Neuronal stem cell (in vitro differentiated cells): Measurements from ENCODE around the gene RARG.

ENCODE experiments used
- DNase-seq: peaks from one replicate; pipeline ENCODE4 v3.0.0-alpha.2; 2013; ENCODE audit warnings: low spot score
- H2AFZ ChIP-seq: one replicate; pipeline ENCODE4 v1.6.1; 2013; ENCODE audit warnings: mild to moderate bottlenecking, low read length, inconsistent platforms
- H2AK5ac ChIP-seq: 2 replicates; pipeline ENCODE4 v1.6.1; 2013; ENCODE audit warnings: low read depth, mild to moderate bottlenecking, inconsistent platforms, low read length, moderate library complexity, mixed read lengths
- H2BK120ac ChIP-seq: 2 replicates; pipeline ENCODE4 v1.6.1; 2013; ENCODE audit warnings: low read depth, mild to moderate bottlenecking, inconsistent platforms, low read length, moderate library complexity, mixed read lengths
- H2BK12ac ChIP-seq: one replicate; pipeline ENCODE4 v1.6.1; 2013; ENCODE audit warnings: low read length, inconsistent platforms
- H2BK15ac ChIP-seq: 2 replicates; pipeline ENCODE4 v1.6.1; 2013; ENCODE audit warnings: mild to moderate bottlenecking, low read length, inconsistent platforms, mixed read lengths
- H2BK5ac ChIP-seq: one replicate; pipeline ENCODE4 v1.6.1; 2013; ENCODE audit warnings: inconsistent platforms, mild to moderate bottlenecking, low read length, moderate library complexity
- H3K14ac ChIP-seq: one replicate; pipeline ENCODE4 v1.6.1; 2013; ENCODE audit warnings: low read length, inconsistent platforms
- H3K18ac ChIP-seq: 2 replicates; pipeline ENCODE4 v1.6.1; 2013; ENCODE audit warnings: low read length, inconsistent platforms
- H3K23ac ChIP-seq: 2 replicates; pipeline ENCODE4 v1.6.1; 2013; ENCODE audit warnings: low read depth, mild to moderate bottlenecking, mixed read lengths, low read length, inconsistent platforms; ENCODE audit not compliant: poor library complexity
- H3K27ac ChIP-seq: replicated peaks from 3 replicates; pipeline ENCODE4 v1.5.1; 2013; ENCODE audit warnings: low read length, inconsistent platforms
- H3K27me3 ChIP-seq, 3 experiments: 2 replicates each; pipeline ENCODE4 v1.6.1; 2013; ENCODE audit warnings: low read length in 3 of 3, mild to moderate bottlenecking in 2 of 3, inconsistent platforms in 1 of 3, low read depth in 1 of 3, mixed read lengths in 1 of 3, moderate library complexity in 1 of 3; ENCODE audit not compliant: control insufficient read depth in 3 of 3, insufficient read depth in 3 of 3
- H3K36me3 ChIP-seq, 2 donors: replicated peaks in 1 of 2; 2 replicates each; pipeline ENCODE4 v1.6.1; 2013; ENCODE audit warnings: low read length in 2 of 2; ENCODE audit not compliant: control insufficient read depth in 2 of 2, insufficient read depth in 2 of 2
- H3K4ac ChIP-seq: 2 replicates; pipeline ENCODE4 v1.6.1; 2013; ENCODE audit warnings: inconsistent platforms, mild to moderate bottlenecking, low read length, moderate library complexity
- H3K4me1 ChIP-seq, 2 donors: 1 replicate in 1 of 2; 2 replicates in 1 of 2; pipeline ENCODE4 v1.6.1; 2013; ENCODE audit warnings: low read length in 2 of 2, low read depth in 1 of 2; ENCODE audit not compliant: control insufficient read depth in 2 of 2, insufficient read depth in 1 of 2
- H3K4me2 ChIP-seq: one replicate; pipeline ENCODE4 v1.6.1; 2013; ENCODE audit warnings: mild to moderate bottlenecking, low read length, inconsistent platforms; ENCODE audit not compliant: insufficient read depth, poor library complexity, severe bottlenecking
- H3K4me3 ChIP-seq, 2 donors: 2 replicates each; pipeline ENCODE4 v1.5.1; 2013; ENCODE audit warnings: low read length in 2 of 2, mild to moderate bottlenecking in 2 of 2, inconsistent platforms in 1 of 2, moderate library complexity in 1 of 2
- H3K79me1 ChIP-seq: one replicate; pipeline ENCODE4 v1.6.1; 2013; ENCODE audit warnings: low read depth, mild to moderate bottlenecking, inconsistent platforms, low read length, moderate library complexity
- H3K9ac ChIP-seq: one replicate; pipeline ENCODE4 v1.6.1; 2013; ENCODE audit warnings: mild to moderate bottlenecking, low read depth, low read length, inconsistent platforms; ENCODE audit not compliant: poor library complexity
- H3K9me3 ChIP-seq, 2 donors: replicated peaks in 1 of 2; 2 replicates each; pipeline versions ENCODE3 to v1.6.1; 2013; ENCODE audit warnings: low read length in 2 of 2, mild to moderate bottlenecking in 2 of 2, inconsistent platforms in 1 of 2, low read depth in 1 of 2, mixed read lengths in 1 of 2, moderate library complexity in 1 of 2; ENCODE audit not compliant: control insufficient read depth in 2 of 2, insufficient read depth in 1 of 2
- H4K8ac ChIP-seq: one replicate; pipeline ENCODE4 v1.6.1; 2013; ENCODE audit warnings: low read depth, mild to moderate bottlenecking, inconsistent platforms, low read length, moderate library complexity
- H4K91ac ChIP-seq: one replicate; pipeline ENCODE4 v1.6.1; 2013; ENCODE audit warnings: low read length, low read depth, mild to moderate bottlenecking, inconsistent platforms; ENCODE audit not compliant: poor library complexity
- WGBS, 2 donors: extraction: QIAGEN DNeasy Blood & Tissue Kit; methylation state at CpG; one replicate each; pipeline ENCODE4 v1.1.7; 2013; ENCODE audit warnings: missing lambda C conversion rate in 2 of 2, mixed read lengths in 1 of 2; ENCODE audit not compliant: insufficient read length in 2 of 2, insufficient replicate concordance in 1 of 2; ENCODE audit errors: extremely low coverage in 2 of 2; 5-methylcytosine and 5-hydroxymethylcytosine counted together

The RARG gene

DNA sequence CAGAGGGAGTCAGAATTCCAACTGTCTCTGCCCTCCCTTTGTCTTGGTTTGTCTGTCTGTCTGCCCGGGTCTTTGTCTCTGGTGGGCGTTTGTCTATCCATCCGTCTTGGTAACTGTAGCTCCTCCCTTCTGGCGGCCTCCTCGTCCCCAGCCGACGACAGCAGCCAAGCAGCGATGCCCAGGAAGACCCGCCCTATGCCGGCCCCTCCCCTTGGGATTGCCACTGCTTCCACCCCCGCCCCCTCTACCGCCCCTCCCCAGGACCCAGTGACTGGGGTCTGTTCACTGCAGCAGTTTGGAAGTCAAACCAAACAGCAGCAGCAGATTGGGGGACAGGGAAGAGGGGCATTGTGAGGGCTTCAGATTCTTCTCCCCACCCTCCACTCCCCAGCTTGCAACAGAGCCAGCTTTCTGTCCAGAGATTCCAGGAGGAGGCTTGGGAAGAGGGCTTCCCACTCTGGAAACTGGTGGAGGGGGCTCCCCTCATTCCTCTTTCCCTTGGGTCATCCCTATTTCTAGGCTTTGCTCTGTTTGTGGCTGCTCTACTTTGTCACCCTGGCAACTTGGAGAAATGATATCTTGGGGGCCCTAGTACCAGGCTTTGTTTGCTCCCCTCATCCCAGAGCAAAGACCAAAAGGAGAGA is 2.4 kb upstream of the RARG start:
- H2BK5ac ChIP-seq, result no peak overlapping the region
- H2BK12ac ChIP-seq, result no peak overlapping the region
- WGBS, 2 donors, result no CpG with 5 or more reads among the region's 12 CpGs
- H2BK15ac ChIP-seq, result peak overlapping the region; percentile 77
- H3K4me3 ChIP-seq, result peak overlapping the region in 1 of 2 donors; percentile 25
- no peak overlapping the region for H3K27ac ChIP-seq
- no peak overlapping the region for H4K91ac ChIP-seq
- peak overlapping the region; percentile 92 for H2AFZ ChIP-seq
- no peak overlapping the region for H4K8ac ChIP-seq
- no peaks in the 10 kb centered on the region for H3K9me3 ChIP-seq
- no peaks in the 10 kb centered on the region for H3K36me3 ChIP-seq
- no peak overlapping the region for H3K9ac ChIP-seq
- H3K23ac ChIP-seq, result no peak overlapping the region
- peak overlapping the region; percentile 92 for H3K18ac ChIP-seq
- H2BK120ac ChIP-seq, result no peak overlapping the region
- no peak overlapping the region for H3K4ac ChIP-seq
- H3K14ac ChIP-seq, result no peak overlapping the region
- H3K4me1 ChIP-seq, result peaks cover 31 to 35% of the 10 kb centered on the region in 2 donors
- peak overlapping the region; percentile 61 for H3K4me2 ChIP-seq
- H3K27me3 ChIP-seq, result peaks cover 0 to 69% (median 7%) of the 10 kb centered on the region in 3 experiments
- no peak overlapping the region for H2AK5ac ChIP-seq
- H3K79me1 ChIP-seq, result no peaks in the 10 kb centered on the region
- DNase-seq, result no peak

DNA sequence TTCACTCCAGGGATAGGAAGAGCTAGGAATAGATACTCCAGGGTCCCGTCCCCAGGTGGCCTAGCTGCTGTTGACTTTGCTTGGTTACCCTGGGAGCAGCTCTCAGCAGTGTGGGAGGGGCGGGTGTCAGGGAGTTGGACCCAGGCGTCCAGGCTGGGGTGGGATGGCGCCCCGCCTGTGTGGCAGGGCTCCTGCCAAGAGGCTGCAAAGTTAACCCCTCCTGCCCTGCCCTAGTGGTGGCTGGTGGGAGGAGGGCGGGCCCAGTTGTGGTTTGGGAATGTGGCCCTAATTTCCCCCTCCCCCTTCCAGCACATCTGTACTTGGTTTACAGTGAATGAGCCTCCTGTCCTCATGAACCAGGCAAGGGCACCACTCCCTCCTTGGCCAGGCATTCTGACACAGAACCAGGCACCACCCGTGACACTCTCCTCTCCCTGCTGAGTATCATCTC is 1.7 kb upstream of the RARG start:
- peak overlapping the region; percentile 3 for H2BK120ac ChIP-seq
- no peak overlapping the region for H2BK5ac ChIP-seq
- no peak overlapping the region for H4K91ac ChIP-seq
- H3K4me2 ChIP-seq, result no peak overlapping the region
- no peaks in the 10 kb centered on the region for H3K79me1 ChIP-seq
- peak overlapping the region; percentile 5 for H3K14ac ChIP-seq
- H3K4me1 ChIP-seq, result peaks cover 31 to 35% of the 10 kb centered on the region in 2 donors
- no peaks in the 10 kb centered on the region for H3K9me3 ChIP-seq
- no peak overlapping the region for H3K9ac ChIP-seq
- H3K27ac ChIP-seq, result no peak overlapping the region
- peak overlapping the region; percentile 65 for H2AK5ac ChIP-seq
- peak overlapping the region; percentile 53 for H2BK15ac ChIP-seq
- H3K36me3 ChIP-seq, result no peaks in the 10 kb centered on the region
- H3K18ac ChIP-seq, result peak overlapping the region; percentile 71
- peaks cover 0 to 76% (median 7%) of the 10 kb centered on the region in 3 experiments for H3K27me3 ChIP-seq
- H3K23ac ChIP-seq, result no peak overlapping the region
- no peak overlapping the region for H4K8ac ChIP-seq
- DNase-seq, result no peak
- peak overlapping the region; percentile 92 for H2AFZ ChIP-seq
- H3K4ac ChIP-seq, result no peak overlapping the region
- H2BK12ac ChIP-seq, result peak overlapping the region; percentile 12
- H3K4me3 ChIP-seq, result peak overlapping the region in 1 of 2 donors; percentile 25
- WGBS, 2 donors, result no CpG with 5 or more reads among the region's 7 CpGs

DNA sequence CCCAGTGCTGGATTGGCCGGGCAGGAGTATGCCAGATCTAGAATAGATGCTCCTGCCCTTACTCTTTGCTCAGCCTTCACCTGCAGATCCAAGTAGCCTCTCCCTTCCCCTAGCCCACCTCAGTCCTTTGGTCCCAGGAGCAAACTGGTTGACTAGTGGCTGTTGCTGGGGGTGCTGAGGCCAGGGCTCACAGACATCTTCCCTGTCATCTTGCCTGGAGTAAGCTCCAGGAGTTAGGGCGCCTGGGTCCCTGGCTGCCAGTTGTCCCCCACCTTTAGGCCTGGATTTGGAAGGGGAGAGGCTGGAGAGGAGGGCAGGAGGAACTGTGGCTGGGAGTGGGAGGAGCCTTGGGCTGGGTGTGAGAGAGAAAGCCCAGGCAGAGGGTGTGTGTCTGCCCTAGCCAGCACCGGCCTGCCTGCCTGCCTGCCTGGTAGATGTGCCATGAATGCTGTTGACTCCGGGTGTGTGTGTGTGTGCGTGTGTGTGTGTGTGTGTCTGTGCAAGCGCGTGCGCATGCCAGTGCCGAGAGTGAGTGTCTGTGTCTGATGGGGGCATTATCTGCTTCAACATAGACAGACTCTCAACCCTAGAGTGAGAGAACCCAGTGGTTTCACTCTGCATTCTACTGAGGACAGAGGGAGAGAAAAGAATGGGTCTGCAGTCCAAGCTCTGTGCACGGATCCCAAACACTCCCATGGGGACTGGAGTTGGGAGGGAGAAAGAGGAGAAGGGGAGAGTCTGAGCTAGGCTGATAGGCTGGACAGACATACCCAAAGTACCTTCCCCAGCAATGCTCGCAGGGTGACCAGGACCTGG is 845 bp upstream of the RARG start:
- H3K4ac ChIP-seq, result no peak overlapping the region
- peaks cover 31 to 35% of the 10 kb centered on the region in 2 donors for H3K4me1 ChIP-seq
- H3K79me1 ChIP-seq, result no peaks in the 10 kb centered on the region
- no peaks in the 10 kb centered on the region for H3K9me3 ChIP-seq
- no CpG with 5 or more reads among the region's 11 CpGs for WGBS, 2 donors
- no peak overlapping the region for H4K91ac ChIP-seq
- H3K4me2 ChIP-seq, result peak overlapping the region; percentile 51
- no peak overlapping the region for H2AFZ ChIP-seq
- H4K8ac ChIP-seq, result no peak overlapping the region
- peak overlapping the region; percentile 73 for H3K9ac ChIP-seq
- peak overlapping the region; percentile 76 for H3K14ac ChIP-seq
- peak overlapping the region; percentile 53 for H2BK15ac ChIP-seq
- peak overlapping the region in 1 of 2 donors; percentile 47 for H3K4me3 ChIP-seq
- peaks cover 0 to 84% (median 7%) of the 10 kb centered on the region in 3 experiments for H3K27me3 ChIP-seq
- H3K18ac ChIP-seq, result peak overlapping the region; percentile 81
- peak overlapping the region; percentile 85 for H2BK12ac ChIP-seq
- H2BK5ac ChIP-seq, result no peak overlapping the region
- peak overlapping the region; percentile 65 for H2AK5ac ChIP-seq
- no peak for DNase-seq
- no peak overlapping the region for H2BK120ac ChIP-seq
- H3K36me3 ChIP-seq, result no peaks in the 10 kb centered on the region
- H3K27ac ChIP-seq, result no peak overlapping the region
- no peak overlapping the region for H3K23ac ChIP-seq

DNA sequence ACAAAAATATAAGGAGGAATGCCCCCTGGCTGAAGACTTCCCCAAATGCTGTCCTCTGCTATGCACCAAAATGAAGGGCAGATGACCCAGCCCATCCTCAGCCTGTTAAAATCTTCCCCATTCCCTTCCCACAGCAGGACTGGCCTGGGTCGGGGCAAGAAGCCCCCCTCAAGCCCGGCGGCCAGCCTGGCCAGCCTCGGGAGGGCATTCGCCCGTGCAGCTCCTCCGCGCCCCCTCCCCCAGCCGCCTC is 413 bp downstream of the RARG start:
- H3K27ac ChIP-seq, result no peak overlapping the region
- WGBS, 2 donors, result no CpG with 5 or more reads among the region's 9 CpGs
- peak overlapping the region; percentile 62 for H2AFZ ChIP-seq
- no peak overlapping the region for H2AK5ac ChIP-seq
- H3K4me2 ChIP-seq, result peak overlapping the region; percentile 65
- H4K91ac ChIP-seq, result no peak overlapping the region
- peak overlapping the region in 1 of 2 donors; percentile 68 for H3K4me3 ChIP-seq
- H3K23ac ChIP-seq, result no peak overlapping the region
- no peak overlapping the region for H2BK120ac ChIP-seq
- peak overlapping the region; percentile 67 for H3K18ac ChIP-seq
- peaks cover 0 to 87% (median 4%) of the 10 kb centered on the region in 3 experiments for H3K27me3 ChIP-seq
- H4K8ac ChIP-seq, result no peak overlapping the region
- no peaks in the 10 kb centered on the region for H3K36me3 ChIP-seq
- H2BK12ac ChIP-seq, result no peak overlapping the region
- H3K4ac ChIP-seq, result no peak overlapping the region
- no peaks in the 10 kb centered on the region for H3K79me1 ChIP-seq
- DNase-seq, result no peak
- no peak overlapping the region for H3K9ac ChIP-seq
- H3K9me3 ChIP-seq, result no peaks in the 10 kb centered on the region
- peaks cover 31 to 35% of the 10 kb centered on the region in 2 donors for H3K4me1 ChIP-seq
- H3K14ac ChIP-seq, result no peak overlapping the region
- H2BK15ac ChIP-seq, result no peak overlapping the region
- no peak overlapping the region for H2BK5ac ChIP-seq
